ENCODE results near the gene GRAP2. TPM values are rescaled to one million over a fixed set of nuclear protein-coding genes. Genes with fewer than 3 reads are reported as not detected.
"Not testable (repeated sequence)": the region's sequence is repeated elsewhere in the genome, so short reads cannot be mapped to it uniquely, and the experiment has no call there.

The GRAP2 gene
- total and polyA plus RNA-seq, 5 donors = 1.6 to 5.5 (median 3.2) TPM

DNA sequence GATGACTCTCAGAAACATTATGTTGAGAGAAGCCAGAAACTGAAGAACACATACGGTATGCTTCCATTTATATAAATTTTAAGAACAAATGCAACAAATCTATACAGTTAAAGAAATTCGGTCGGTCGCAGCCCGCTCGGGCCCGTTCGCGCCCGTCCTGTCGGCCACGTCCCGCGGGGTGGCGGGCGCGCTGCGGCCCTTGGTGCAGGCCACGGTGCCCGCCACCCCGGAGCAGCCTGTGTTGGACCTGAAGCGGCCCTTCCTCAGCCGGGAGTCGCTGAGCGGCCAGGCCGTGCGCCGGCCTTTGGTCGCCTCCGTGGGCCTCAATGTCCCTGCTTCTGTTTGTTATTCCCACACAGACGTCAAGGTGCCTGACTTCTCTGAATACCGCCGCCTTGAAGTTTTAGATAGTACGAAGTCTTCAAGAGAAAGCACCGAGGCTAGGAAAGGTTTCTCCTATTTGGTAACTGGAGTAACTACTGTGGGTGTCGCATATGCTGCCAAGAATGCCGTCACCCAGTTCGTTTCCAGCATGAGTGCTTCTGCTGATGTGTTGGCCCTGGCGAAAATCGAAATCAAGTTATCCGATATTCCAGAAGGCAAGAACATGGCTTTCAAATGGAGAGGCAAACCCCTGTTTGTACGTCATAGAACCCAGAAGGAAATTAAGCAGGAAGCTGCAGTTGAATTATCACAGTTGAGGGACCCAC is 25.6 kb upstream of the GRAP2 start:
- peak overlapping the region; percentile 20 for H3K4me3 ChIP-seq (ENCODE audit: low read length)
- H3K27ac ChIP-seq (ENCODE audit: low read length); H3K4me1 ChIP-seq (ENCODE audit: control insufficient read depth, insufficient read depth, low read length); DNase-seq; H3K9me3 ChIP-seq (ENCODE audit: control insufficient read depth, low read length); intact Hi-C loops (cut with DNase I); H3K27me3 ChIP-seq (ENCODE audit: control insufficient read depth, insufficient read depth): not testable (repeated sequence)
- peak in 1 of 2 donors; percentile 54 for ATAC-seq
- 83% methylated on average over 37 of the region's 42 CpGs for WGBS

DNA sequence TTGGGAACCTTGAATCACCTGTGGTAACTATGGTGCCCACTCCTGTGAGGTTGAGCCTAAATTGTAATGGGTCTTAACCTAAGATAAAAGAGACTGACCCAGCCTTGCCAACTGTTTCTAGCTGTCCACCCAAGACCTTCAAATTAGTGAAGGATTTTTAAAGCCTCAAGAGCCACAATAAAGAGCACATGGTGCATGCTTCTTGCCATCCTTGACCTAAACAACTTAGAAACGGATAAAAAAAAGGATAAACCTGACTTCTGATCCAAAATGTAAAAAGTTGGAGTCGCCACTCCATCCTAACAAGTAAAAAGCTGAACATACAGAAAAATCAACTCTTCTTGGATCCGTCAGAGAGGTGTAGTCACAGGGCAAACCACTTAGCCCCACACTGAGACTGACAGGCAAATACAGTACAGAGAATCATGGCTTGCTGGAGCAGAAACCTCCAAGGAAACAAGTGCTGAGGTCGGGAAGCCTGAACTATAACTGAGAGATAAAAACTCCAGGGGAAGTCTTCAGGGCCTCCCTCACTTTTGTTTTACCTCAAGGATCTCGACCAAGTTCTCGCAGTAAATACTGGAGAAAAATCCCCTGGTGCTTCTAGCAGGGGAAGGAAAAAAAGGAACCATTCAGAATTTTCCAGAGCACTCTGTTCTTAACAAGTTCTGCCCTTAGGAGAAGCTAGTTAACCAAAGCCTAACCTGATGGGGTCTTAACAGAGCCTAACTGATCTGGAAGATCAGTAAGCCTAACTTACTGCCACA is 23.6 kb upstream of the GRAP2 start:
- Histone ChIP-seq H3K27me3 (ENCODE audit: control insufficient read depth, insufficient read depth) (no peaks in the 10 kb centered on the region), H3K9me3 (ENCODE audit: control insufficient read depth, low read length) (no peaks in the 10 kb centered on the region), H3K27ac (ENCODE audit: low read length) (no peak overlapping the region), H3K4me1 (ENCODE audit: control insufficient read depth, insufficient read depth, low read length) (no peaks in the 10 kb centered on the region), H3K4me3 (ENCODE audit: low read length) (no peak overlapping the region)
- no peak for DNase-seq
- ATAC-seq = no peak
- intact Hi-C loops (cut with DNase I) = no loop called here
- 51% methylated on average over 6 of the region's 6 CpGs for WGBS

DNA sequence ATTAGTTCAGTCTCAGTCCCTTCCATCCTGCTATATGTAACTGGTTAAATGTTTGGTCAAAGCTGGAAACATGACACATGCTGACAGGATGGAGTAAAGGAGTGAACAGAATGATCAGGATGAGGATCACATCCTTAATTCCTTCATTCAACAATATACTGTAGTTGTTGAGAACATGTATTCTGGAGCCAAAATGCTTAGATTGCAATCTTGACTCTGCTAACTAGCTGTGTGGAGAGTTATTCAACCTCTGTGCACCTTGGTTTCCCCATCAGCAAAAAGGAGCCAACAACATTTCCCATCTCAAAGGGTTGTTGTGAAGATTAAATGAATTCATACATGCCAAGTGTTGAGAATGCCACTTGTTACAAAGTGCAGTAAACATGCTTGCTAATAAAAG is 20.2 kb upstream of the GRAP2 start:
- ATAC-seq (no peak), DNase-seq (no peak)
- H3K4me3 ChIP-seq (ENCODE audit: low read length) = no peak overlapping the region
- H3K4me1 ChIP-seq (ENCODE audit: control insufficient read depth, insufficient read depth, low read length) = no peaks in the 10 kb centered on the region
- intact Hi-C loops (cut with DNase I) = no loop called here
- H3K27me3 ChIP-seq (ENCODE audit: control insufficient read depth, insufficient read depth) = no peaks in the 10 kb centered on the region
- H3K9me3 ChIP-seq (ENCODE audit: control insufficient read depth, low read length) = no peaks in the 10 kb centered on the region
- H3K27ac ChIP-seq (ENCODE audit: low read length) = no peak overlapping the region

DNA sequence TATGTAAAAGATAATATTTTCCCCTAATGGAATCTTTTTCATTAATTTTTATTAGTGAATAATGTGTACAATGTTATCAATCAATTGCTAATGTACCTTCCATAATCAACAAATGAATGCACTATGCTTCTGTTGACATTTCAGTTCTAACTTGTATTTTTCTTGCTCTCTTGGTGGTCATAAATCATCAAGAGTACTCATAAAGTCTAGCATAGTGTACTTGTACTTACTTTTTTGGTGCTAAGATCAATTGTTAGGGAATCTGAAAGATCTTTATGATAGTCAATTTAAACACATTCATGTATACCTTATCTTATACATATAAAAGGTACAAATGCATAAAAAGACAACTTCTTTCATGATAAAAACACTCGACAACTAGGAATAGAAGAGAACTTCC is 17.8 kb upstream of the GRAP2 start:
- Histone ChIP-seq H3K4me1 (ENCODE audit: control insufficient read depth, insufficient read depth, low read length) (no peaks in the 10 kb centered on the region), H3K4me3 (ENCODE audit: low read length) (no peak overlapping the region), H3K9me3 (ENCODE audit: control insufficient read depth, low read length) (no peaks in the 10 kb centered on the region), H3K27ac (ENCODE audit: low read length) (no peak overlapping the region), H3K27me3 (ENCODE audit: control insufficient read depth, insufficient read depth) (peaks cover 4% of the 10 kb centered on the region)
- ATAC-seq (no peak), DNase-seq (no peak)
- intact Hi-C loops (cut with DNase I) = no loop called here
- WGBS = 35% methylated on average over 1 of the region's 1 CpG

DNA sequence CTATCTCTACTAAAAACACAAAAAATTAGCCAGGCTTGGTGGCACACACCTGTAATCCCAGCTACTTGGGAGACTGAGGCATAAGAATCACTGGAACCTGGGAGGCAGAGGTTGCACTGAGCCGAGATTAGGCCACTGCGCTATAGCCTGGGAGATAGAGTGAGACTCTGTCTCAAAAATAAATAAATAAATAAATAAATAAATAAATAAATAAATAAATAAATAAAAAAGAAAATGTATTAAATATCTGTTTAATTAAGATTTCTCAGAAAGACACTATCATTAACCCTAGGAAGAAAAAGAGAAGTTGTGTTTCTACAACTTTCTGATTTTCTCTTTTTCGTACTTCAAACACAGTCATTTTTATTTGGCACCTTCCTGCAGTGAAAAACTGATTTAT is 11.0 kb upstream of the GRAP2 start:
- H3K4me1 ChIP-seq (ENCODE audit: control insufficient read depth, insufficient read depth, low read length); ATAC-seq; H3K27me3 ChIP-seq (ENCODE audit: control insufficient read depth, insufficient read depth); H3K9me3 ChIP-seq (ENCODE audit: control insufficient read depth, low read length); intact Hi-C loops (cut with DNase I); H3K27ac ChIP-seq (ENCODE audit: low read length); DNase-seq; H3K4me3 ChIP-seq (ENCODE audit: low read length): not testable (repeated sequence)
- WGBS = 79% methylated on average over 3 of the region's 3 CpGs

DNA sequence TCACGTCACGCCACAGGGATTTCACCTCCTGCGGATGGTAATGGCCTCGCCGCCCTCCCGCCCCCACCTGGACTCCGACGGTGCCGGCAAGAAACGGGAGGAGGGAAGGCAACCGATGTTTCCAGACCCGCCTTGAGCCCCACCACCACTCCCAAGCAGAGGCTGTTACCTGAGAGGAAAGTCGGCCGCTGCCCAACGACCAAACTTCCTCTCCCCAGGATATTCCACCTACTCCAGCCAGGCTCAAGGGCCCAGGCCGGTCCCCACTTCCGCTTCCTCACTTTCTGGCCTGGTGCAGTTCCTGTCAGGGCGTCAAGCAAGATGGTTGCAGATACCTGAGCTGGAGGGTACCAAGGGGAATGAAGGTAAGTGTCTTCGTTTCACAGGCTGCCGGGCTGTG is 7.4 kb upstream of the GRAP2 start, which contains the start of gene ENTHD1:
Gene ENTHD1 (minus strand): TSS at position 235 of the 400 bp plus-strand sequence. CDS start 6,012 bp downstream, outside the sequence.
- 64% methylated on average over 20 of the region's 20 CpGs for WGBS
- Histone ChIP-seq H3K9me3 (ENCODE audit: control insufficient read depth, low read length) (no peaks in the 10 kb centered on the region), H3K27me3 (ENCODE audit: control insufficient read depth, insufficient read depth) (no peaks in the 10 kb centered on the region), H3K4me1 (ENCODE audit: control insufficient read depth, insufficient read depth, low read length) (no peaks in the 10 kb centered on the region), H3K4me3 (ENCODE audit: low read length) (no peak within 1 kb of the TSS), H3K27ac (ENCODE audit: low read length) (no peak within 1 kb of the TSS)
- DNase-seq (no peak), ATAC-seq (no peak)
- intact Hi-C loops (cut with DNase I) = no loop called here

DNA sequence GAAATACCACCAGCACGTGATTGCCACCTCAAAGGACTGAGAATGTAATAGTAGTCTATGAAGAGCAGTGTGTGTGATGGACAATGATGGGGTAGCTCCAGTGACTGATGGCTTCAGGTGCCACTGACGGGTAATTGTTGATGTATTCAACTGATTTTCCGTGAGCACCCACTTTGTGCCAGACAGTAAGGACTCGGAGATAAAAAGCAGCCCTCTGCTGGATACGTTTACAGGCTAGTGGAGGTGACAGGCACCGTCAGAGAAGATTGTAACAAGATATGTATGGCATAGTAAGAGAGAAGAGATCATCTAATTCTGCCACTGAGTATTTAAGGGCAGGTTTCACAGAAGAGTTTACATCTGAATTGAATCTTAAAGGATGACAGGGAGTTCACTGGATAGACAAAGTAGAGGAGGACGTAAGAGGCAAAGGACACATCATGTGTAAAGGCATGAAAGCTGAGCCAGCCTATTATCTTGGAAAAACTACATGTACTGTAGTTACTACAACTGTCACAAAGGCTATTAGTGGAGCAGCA is 6.3 kb upstream of the GRAP2 start:
- Histone ChIP-seq H3K27ac (ENCODE audit: low read length) (no peak overlapping the region), H3K4me3 (ENCODE audit: low read length) (no peak overlapping the region), H3K27me3 (ENCODE audit: control insufficient read depth, insufficient read depth) (no peaks in the 10 kb centered on the region), H3K9me3 (ENCODE audit: control insufficient read depth, low read length) (no peaks in the 10 kb centered on the region), H3K4me1 (ENCODE audit: control insufficient read depth, insufficient read depth, low read length) (no peaks in the 10 kb centered on the region)
- no peak for ATAC-seq
- no peak for DNase-seq
- intact Hi-C loops (cut with DNase I) = no loop called here
- 45% methylated on average over 7 of the region's 7 CpGs for WGBS

DNA sequence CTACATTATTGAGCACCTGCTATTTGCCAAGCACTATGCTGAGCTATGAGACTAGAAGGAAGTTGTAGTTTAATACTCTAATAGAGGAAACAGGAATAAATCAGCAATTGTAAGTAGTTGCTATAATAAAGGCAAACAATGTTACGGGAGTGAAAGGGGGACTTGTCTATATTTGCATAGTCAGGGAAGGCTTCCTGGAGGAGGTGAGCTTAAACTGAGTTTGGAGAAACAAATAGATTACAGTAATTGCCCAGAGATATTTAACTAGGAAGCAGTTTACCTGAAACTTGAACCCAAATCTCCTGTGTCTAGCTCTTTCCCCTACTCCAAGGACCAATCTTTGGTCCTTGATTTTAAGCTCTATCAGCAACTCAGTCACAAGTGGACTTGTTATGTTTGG is 5.2 kb upstream of the GRAP2 start:
- ATAC-seq = no peak
- no peak for DNase-seq
- 71% methylated on average over 1 of the region's 1 CpG for WGBS
- H3K27me3 ChIP-seq (ENCODE audit: control insufficient read depth, insufficient read depth) = no peaks in the 10 kb centered on the region
- H3K4me3 ChIP-seq (ENCODE audit: low read length) = no peak overlapping the region
- no peak overlapping the region for H3K27ac ChIP-seq (ENCODE audit: low read length)
- no peaks in the 10 kb centered on the region for H3K9me3 ChIP-seq (ENCODE audit: control insufficient read depth, low read length)
- intact Hi-C loops (cut with DNase I) = no loop called here
- H3K4me1 ChIP-seq (ENCODE audit: control insufficient read depth, insufficient read depth, low read length) = no peaks in the 10 kb centered on the region

DNA sequence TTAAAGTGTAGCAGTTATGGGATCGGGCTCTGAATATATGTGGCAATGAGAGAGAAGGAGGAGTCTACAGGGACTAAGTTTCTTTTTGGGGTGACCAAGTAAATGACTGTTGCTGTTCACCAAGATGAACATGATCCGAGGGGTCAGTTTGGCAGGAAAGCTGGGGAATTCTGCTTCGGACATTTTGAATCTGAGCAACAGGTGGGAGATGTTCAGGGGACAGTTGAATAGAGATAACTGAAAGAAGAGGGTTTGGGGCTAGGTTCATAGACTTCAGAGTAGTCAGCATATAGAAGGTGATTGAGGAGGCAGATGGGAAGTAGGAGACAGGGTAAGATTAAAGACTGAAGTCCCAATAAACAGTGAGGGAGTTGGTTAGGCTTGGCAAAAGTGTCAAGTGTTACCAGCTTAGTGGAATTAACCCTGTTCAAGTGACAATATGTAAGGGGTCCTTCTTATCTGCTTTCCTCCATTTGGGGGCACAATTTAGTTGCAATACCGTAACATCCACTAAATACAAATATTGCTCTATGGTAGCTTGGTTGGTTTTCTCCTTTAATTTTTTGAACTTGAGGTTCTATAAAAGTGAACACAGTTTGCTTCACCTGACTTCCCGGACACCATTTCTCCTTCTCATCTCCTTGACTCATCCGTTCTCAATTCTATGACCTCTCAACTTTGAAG is 4.4 kb upstream of the GRAP2 start:
- H3K27me3 ChIP-seq (ENCODE audit: control insufficient read depth, insufficient read depth) = no peaks in the 10 kb centered on the region
- 80% methylated on average over 6 of the region's 6 CpGs for WGBS
- intact Hi-C loops (cut with DNase I) = no loop called here
- H3K4me3 ChIP-seq (ENCODE audit: low read length) = no peak overlapping the region
- H3K4me1 ChIP-seq (ENCODE audit: control insufficient read depth, insufficient read depth, low read length) = no peaks in the 10 kb centered on the region
- H3K9me3 ChIP-seq (ENCODE audit: control insufficient read depth, low read length) = no peaks in the 10 kb centered on the region
- DNase-seq (no peak), ATAC-seq (no peak)
- no peak overlapping the region for H3K27ac ChIP-seq (ENCODE audit: low read length)

DNA sequence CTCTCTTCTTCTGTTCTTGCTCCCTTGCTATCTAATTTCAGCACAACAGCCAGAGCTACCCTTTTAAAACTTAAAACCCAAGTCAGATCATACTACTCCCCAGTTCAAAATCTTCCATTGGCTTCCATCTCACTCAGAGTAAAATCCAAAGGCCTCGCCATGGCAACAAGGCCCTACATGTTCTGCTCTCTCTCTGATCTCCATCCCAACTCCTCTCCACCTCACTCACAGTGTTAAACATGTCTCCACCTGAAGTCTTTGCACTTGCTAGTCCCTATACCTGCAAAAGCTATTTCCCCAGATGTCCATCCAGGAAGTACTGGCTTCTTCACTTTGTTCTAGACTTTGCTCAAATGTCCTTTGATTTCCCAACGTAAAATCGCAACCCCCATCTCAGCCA is 3.0 kb upstream of the GRAP2 start:
- no peak overlapping the region for H3K4me3 ChIP-seq (ENCODE audit: low read length)
- ATAC-seq (no peak), DNase-seq (no peak)
- intact Hi-C loops (cut with DNase I) = no loop called here
- H3K9me3 ChIP-seq (ENCODE audit: control insufficient read depth, low read length) = no peaks in the 10 kb centered on the region
- 87% methylated on average over 3 of the region's 3 CpGs for WGBS
- no peak overlapping the region for H3K27ac ChIP-seq (ENCODE audit: low read length)
- H3K4me1 ChIP-seq (ENCODE audit: control insufficient read depth, insufficient read depth, low read length) = no peaks in the 10 kb centered on the region
- no peaks in the 10 kb centered on the region for H3K27me3 ChIP-seq (ENCODE audit: control insufficient read depth, insufficient read depth)

DNA sequence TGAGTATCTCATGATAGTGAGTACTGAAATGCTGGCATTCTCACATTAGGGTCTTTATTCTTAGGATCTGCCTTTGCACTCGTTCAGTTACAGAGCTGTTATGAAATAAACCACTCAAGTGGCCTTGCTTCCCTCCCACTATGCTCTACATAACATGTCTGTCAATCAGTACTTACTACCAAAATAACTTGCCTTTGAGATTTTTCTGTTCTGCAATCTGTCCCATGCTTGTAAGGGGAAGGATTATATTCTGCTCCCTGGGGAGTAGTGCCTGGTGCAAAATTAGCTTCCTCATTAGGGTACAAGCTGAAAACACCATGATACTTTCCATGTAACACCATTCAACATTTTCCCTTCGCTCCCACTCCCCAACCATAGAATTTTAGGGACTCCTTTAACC is 1.9 kb upstream of the GRAP2 start:
- DNase-seq (no peak), ATAC-seq (peak in 1 of 2 donors; percentile 78)
- Histone ChIP-seq H3K4me3 (ENCODE audit: low read length) (no peak overlapping the region), H3K9me3 (ENCODE audit: control insufficient read depth, low read length) (no peaks in the 10 kb centered on the region), H3K27ac (ENCODE audit: low read length) (no peak overlapping the region), H3K4me1 (ENCODE audit: control insufficient read depth, insufficient read depth, low read length) (no peaks in the 10 kb centered on the region), H3K27me3 (ENCODE audit: control insufficient read depth, insufficient read depth) (no peaks in the 10 kb centered on the region)
- WGBS = 32% methylated on average over 2 of the region's 2 CpGs
- intact Hi-C loops (cut with DNase I) = no loop called here

All from right cardiac atrium (tissue), 5 donors.